IPS-NIHi11 (cell line): ENCODE results near the gene CNGB1.
"Not testable (repeated sequence)": the region's sequence is repeated elsewhere in the genome, so short reads cannot be mapped to it uniquely, and the experiment has no call there.

Source experiments
- DNase-seq: peaks from one replicate; pipeline ENCODE4 v3.0.0; 2012; ENCODE audit warnings: mixed read lengths, low spot score

CNGB1 gene

DNA sequence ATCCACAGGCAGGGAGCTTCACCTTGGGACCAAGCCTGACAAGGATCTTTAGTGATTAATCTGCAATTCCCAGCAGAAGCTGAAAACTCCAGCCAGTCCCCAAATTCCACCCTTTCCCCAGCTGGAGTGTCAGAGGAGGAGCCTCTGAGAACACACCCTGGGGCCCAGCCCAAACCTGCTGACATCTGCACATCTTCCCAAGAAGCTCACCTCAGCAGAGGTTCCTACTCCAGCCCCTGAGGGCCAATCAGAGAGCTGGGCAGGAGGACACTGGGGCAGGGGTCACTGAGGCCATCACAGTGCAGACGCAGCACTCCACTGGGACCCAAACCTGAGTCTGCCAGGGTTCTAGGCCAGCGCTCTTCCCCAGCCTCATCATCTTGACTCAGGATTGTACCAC is 44.9 kb downstream of the CNGB1 start:
- no peak for DNase-seq

DNA sequence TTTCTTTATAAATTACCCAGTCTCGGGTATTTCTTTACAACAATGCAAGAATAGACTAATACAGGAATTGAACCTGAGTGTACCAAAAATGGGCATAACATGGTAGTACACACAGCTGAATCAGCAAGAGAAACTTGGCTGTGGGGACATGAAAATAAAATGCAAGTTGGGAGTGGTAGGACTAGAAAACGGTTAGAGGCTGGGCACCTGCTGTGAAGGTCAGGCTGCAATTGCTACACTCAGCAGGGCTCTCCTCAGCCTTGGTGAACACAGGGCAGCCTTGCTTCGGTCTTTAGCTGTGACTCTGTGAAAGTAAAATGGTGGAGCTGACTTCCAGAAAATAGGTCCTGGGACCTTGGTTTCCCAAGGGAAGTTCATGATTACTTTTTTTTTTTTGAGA is 45.6 kb downstream of the CNGB1 start:
- DNase-seq: no peak

DNA sequence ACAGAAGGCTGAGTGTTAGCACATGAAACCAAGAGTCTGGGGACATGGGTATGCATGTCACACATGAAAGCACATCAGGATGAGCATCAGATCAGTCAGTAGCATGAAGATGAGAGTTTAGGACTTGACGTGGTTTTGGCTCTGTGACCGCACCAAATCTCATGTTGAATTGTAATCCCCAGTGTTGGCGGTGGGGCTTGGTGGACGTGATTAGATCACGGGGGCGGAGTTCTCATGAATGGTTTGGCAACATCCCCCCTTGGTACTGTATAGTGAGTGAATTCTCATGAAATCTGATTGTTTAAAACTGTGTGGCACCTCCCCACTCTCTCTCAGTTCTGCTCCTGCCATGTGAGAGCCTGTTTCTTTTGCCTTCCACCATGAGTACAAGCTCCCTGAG is 46.4 kb downstream of the CNGB1 start:
- DNase-seq: no peak

DNA sequence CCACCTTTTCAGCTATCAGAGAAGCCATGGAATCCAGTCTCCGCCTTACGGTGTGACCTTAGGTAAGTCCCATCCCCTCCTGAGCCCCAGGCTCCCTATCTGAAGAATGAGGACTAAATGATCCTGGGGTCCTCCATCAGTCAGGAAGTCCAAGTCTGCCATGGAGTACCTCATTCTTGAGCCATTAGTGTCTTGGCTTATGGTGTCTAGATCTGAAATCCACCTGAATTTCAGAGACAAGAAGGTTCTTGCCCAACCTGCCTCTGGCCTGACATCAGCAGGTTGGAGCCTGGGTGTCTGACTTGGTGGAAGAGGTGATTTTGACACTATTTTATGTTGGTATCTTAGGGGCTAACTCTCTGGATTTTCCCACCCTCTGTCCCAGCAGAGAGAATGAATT is 47.1 kb downstream of the CNGB1 start:
- DNase-seq: no peak

DNA sequence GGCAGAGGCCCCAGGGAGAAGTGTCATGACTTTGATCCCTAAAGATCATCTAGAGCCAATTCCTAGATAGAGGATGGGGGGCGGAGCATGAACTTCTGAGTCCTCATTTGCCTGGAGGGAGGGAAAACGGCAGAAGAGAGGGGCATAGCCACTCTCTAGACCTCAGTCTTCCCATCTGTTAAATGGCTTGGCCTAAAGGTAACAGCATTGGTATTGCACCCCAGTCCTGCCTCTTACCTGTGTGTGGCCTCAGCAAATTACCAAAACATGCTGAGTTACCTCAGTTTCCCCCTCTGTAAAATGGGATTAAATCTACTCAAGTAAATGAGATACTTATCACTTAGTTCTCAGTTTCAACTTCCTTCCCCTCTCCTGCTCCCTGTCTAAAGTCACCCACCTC is 47.5 kb downstream of the CNGB1 start:
- DNase-seq: no peak

DNA sequence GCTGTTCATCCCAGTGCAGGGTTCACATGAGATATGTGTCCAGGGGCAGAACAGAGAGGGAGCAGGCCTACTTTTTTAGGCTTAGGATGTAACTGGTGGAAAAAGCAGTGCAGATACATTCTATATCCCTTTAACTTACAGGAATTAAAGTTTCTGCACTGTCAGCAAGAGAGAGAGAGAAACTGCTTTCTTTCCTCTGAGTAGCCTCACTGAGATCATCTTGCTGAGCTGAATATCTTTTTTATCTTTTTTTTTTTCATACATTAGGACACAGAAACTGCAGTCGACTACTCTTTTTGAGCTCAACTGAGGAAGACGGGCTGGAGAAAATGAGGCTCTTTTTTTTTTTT is 50.1 kb downstream of the CNGB1 start:
- DNase-seq: no peak

DNA sequence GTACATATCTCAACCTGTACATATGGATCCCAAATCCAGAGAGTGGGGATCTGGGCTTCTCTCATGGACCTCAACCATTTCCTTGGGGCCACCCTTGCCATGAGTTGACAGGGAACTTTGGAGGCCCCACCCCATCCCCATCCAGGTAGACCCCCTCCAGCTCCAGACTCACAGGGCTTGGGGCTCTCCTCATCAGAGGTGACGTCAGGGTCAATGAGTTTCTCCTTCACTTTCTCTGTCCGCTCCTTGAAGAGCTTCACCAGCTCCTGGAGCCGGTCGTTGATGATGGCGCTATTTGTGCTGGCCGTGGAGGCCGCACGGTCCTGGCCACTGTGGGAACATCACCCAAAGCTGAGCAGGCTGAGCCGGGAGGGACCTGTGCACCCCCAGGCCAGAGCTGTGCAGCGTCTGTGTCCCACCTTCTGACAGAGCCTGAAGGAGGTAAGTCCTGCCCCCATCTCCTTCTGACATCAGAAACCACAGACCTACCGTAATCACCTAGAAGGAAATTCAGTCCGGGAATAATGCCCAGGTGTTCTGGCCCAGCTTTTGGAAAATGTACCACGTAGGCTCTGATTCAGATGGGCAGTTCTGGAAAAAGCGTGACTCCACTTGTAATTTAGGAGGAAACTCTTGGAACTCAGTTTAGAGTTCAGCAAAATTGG is 50.6 kb downstream of the CNGB1 start:
- DNase-seq: no peak

DNA sequence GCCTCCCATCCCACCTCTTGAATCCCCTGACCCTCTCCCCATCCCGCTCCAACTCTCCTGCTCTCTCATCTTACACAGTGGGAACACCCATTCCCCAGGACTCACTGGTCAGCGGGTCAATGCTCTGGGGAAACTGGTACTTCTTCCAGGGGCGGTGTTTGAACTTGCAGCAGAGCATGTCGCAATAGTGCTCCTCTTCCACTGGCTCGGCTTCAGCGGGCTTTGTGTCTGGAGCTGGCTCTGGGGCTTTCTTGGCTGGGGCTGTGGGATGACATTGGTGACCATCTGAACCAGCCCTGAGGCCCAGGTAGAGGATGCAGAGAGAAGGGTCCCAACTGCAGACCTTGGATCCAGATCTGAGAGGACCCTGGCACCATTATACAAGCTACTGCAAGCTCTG is 51.9 kb downstream of the CNGB1 start:
- DNase-seq: no peak

DNA sequence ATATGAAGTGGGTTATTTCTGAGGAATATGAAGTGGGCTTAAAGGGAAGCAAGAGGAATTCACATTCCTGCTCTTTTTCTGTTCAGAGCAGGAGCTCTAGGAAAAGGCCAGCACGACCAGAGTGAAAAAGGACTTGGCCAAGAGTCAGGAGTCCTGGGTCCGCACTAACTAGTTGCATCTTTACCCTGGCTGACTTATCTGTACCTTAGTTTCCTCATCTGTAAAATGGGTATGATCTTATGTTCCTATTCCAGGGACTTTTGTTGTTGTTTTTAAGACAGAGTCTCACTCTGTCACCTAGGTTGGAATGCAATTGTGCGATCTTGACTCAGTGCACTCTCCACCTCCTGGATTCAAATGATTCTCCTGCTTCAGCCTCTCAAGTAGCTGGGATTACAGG is 52.5 kb downstream of the CNGB1 start:
- no peak for DNase-seq

DNA sequence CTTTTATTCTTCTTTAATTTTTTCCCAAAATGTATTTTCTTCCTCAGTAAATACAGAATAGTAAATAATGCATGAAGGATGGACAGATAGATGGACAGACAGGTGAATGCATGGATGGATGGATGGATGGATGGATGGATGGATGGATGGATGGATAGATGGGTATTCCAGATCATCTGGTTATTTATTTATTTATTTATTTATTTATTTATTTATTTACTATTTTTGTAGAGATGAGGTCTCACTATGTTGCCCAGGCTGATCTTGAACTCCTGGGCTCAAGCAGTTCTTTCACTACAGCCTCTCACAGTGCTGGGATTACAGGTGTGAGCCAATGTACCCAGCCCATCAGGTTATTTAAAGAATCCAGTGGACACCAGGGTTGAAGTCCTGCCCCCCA is 53.0 kb downstream of the CNGB1 start:
- not testable (repeated sequence) for DNase-seq

DNA sequence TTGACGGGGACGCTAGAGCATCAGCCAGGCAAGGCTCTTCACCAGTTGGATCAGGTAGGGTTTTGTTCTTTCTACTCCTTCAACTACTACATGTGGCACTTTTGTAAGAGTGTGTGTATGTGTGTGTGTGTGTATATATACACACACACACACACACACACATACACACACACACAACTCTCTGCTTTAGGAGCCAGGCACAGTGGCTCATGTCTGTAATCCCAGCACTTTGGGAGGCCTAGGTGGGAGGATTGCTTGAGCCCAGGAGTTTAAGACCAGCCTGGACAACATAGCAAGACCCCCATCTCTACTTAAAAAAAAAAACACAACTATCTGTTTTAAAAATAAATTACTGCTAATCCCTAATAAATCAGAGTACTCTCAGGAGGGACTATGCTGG is 53.4 kb downstream of the CNGB1 start:
- not testable (repeated sequence) for DNase-seq

DNA sequence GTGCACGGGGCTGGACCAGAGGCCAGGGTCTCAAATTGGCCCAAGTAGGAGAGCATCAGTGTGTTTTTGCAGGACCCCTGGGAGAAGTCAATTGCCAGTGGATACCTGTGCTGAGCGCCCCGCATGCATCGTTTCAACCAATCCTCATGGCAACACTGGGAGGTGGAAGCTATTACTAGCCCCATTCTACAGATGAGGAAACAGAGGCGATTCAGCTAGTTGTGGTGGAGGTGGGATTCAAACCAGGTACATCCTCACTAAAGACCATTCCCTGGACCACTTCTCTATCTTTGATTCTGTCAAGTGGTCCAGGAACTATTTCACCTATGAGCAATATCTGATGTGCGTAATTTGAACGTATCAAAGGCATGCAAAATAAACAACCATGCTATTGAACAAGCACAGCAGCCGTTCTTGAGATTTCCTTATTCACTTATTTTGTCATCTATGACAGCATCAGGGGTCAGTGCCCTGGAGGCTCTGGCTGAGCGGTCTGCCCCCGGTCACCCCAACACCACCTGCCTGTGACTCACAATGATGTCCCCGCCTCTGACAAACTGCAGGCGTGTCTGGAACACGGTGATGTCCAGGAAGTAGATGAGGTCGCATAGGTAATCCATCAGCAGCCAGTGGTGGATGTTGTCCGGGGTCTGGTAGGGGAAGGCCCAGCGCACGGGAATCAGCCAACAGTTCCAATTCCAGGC is 54.0 kb downstream of the CNGB1 start:
- no peak for DNase-seq

DNA sequence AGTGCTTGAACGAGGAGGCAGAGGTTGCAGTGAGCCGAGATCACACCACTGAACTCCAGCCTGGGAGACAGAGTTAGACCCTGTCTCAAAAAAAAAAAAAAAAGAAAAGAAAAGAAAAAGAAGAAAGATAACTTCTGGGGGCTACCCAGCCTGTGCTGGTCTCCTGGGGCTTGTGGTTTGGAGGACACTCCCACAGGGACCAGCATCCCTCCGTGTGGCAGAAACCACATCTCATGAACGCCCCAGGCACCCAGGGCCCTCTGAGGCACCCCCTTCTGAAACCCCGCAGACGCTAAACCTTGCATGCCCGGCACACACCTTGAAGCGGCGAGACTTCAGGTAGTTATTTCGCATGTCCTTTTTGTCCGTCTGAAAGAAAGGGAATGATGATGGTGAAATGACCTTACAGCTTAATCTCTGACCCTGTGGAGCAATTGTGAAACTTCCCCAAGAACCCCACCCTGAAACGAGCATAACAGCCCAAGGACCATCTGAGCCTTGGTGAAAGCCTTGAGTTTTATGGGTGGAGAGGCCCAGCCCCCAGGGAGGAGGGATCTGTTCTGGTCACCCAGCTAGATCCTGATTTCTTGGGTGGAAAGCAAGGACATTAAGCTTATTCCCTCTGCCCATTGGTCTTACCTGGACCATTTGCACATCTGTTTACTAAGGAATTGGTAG is 55.0 kb downstream of the CNGB1 start:
- no peak for DNase-seq

DNA sequence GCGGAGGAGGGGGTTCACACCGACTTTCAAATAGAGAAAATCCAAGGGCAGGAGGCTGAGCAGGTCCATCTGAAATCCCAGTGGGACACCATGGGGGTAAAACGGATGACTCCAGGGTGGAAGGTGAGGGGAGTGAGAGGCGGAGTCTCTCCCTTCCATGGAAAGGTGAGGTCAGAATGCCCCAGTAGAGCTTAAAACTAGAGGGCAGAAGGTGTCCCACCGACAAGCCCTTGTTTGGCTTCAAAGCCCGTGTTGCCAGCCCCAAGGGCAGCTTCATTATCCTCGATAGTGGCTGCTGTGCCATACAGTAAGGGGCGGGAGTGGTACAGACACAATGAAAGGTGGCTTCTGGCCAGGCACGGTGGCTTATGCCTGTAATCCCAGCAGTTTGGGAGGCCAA is 55.7 kb downstream of the CNGB1 start:
- no peak for DNase-seq

DNA sequence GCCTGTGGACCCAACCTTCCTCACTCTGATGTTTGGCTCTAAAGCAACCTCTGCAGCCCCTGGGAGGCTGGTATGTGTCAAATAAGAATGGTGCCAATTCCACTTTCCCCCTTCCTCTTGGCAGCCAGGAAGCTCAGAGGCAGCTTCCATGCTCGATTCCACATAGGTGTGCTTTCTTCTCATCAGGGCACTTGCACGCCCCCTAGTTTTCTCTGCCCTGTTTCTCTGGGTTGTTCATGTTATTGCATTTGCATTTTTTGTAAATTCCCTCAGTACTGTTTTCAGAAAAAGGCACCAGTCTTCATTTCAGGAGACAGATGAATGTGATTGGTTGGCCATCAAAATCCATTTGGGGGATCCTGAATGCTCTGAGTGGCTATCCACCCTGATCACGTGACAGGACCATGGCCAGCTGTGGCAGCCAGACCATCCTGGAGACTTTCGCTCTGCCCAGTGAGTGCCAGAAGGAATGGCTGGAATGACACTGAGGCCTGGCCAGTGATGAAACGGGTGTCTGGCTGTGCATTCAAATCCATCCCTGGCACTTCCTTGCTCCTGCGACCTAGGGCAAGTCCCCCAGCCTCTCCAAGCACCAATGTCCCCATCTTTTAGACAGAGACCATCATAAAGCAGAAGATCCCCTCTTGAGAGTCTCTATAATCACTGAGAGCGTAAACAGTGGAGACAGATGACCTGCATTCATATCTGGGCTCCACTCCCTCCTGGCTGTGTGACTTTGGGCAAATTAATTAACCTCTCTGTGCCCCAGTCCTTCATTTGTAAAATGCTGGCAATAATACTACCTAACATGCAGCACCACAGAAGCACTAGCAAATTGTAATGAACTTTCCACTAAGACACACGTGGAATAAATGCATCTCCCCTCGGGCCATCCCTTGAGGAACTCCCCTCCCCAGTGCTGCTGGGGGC is 56.4 kb downstream of the CNGB1 start:
- DNase-seq: no peak

DNA sequence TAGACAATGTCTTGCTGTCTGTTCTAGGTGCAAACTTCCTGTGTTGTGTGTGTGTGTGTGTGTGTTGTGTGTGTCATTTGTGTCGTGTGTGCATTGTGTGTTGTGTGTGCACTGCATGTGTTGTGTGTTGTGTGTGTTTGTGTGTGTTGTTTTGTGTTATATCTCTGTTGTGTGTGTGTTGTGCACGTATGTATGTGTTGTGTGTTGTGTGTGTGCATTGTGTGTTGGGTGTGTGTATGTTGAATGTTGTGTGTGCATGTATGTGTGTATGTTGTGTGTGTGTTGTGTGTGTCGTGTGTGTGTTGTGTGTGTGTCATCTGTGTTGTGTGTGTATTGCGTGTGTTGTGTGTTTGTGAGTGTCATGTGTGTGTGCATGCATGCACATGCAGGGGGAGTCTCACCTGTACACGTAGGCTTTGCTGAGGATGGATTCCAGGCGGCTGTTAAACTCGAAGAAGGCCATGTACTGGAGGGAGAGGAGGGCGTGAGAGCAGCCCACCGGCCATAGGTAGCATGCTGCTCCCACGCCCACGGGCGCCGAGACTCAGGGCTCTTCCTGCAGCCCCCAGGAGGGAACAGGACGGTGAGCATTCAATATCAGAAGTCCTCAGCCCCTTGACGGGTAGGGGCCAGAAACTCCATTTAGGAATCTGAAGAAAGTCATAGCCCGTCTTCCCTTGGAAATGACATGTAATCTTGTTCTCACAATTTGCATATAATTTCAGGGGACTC is 58.2 kb downstream of the CNGB1 start:
- no peak for DNase-seq

DNA sequence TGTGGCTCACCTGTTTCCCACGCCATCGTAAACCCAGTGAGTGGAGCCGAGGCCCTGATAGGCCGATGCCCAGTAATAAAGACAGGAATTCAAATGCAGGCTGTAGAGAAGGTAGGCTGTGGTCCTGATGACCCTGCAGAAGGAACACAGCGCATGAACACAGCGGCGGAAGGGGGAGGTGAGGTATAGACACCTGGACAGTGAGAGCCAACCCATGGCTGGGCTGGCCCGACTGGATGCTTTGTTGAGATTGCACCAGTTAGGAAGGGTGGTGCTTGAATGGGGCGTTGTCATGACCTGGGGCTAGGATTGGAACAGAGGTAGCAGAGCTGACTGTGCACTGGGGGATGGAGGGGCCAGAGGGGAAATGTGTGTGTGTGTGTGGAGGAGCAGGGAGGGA is 59.2 kb downstream of the CNGB1 start:
- DNase-seq: no peak

DNA sequence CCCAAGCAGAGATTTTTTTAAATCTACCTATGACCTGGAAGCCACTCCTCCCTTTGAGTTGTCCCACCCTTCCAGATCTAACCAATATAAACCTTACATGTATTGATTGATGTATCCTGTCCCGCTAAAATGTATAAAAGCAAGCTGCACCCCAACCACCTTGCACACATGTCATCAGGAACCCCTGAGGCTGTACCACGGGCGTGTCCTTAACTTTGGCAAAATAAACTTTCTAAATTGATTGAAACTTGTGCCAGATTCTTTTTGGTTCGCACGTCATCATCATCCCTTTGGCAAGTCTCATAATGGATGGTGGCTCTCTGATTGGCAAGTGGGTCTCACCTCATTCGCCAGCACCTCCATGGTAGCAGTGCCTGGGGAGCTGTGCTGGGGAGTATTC is 60.2 kb downstream of the CNGB1 start:
- no peak for DNase-seq

DNA sequence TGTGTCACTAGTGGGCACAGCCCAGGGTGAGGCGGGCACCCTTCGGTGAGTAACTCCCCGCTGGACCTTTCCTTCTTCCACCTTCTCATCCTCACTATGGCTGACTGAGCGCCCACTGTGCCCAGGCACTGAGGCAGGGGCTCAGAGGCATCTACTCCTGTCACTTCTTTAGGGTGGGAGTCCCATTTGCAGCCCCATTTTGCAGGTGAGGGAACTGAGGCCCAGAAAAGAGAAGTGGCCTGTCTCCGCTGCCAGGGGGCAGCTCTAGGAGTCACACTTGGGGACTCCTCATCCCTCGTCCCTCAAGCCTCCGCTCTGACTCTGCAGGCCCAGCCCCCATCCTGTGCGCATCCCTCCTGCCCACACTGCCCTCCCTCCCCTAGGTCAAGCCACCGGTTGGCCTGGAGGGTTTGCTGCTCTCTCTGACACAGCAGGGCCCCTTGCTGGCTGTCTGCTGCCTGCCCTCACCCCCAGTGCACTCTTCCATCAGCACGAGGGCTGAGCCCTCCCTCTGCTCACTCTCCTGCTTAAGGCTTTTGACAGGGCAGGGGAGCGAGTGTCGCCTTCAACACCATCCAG is 62.4 kb downstream of the CNGB1 start:
- DNase-seq: no peak

DNA sequence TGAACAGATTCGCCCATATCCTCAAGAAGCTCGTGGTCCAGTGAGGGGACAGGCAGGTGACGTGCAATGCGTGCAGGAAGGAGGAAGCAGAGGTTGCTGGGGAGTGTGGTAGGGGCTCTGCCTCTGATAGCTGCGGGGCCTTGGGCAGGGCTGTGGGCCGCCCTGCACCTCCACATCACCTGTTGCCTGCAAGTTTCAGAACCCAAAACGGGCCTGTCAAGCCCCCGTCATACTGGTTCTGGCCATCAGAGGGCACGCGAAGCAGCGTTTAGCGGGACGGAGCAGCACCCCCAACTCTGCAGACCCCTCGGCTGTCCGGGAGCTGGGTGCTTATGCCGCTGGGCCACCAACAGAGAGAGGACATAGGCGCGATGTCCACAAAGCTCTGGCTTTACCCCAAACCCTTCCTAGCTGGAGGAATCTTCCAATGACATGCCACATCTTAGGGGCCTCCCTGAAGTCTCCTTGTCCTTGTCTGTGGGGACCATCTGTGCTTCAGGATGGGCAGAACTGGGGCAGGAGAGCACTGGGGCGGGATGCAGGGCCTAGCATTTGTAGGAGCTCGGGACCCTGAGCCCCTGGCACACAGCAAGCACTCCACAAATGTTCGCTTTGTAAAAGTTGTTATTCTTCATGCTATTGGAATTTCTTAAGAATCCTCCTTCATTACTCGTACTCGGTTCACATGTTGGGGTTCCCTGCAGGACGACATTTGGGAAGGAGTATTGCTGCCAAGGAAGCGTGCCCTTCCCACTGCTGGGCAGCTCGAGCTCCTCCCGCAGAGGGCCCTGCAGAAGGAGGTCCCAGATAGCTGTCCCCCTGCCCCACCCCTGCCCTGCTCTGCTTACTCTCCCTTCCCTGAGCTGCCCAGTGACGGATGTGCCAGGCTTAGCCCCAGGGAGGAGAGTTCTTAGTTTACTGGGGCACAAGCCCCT is 64.3 kb downstream of the CNGB1 start:
- peak; percentile 51 for DNase-seq
